Chondrocyte (in vitro differentiated cells): Measurements from ENCODE around the gene CUTA. TPM values are rescaled to one million over a fixed set of nuclear protein-coding genes. Genes with fewer than 3 reads are reported as not detected.
"Not testable (repeated sequence)": the region's sequence is repeated elsewhere in the genome, so short reads cannot be mapped to it uniquely, and the experiment has no call there.

Source experiments
- DNase-seq: peaks from one replicate; pipeline ENCODE4 v3.0.0; 2021; ENCODE audit warnings: mixed read lengths, low spot score
- H3K27ac Mint-ChIP-seq: one replicate; pipeline ENCODE4 v1.8.0; 2021; ENCODE audit warnings: mild to moderate bottlenecking, moderate library complexity, mixed read lengths; ENCODE audit not compliant: unreplicated experiment
- H3K27me3 Mint-ChIP-seq: 2 replicates; pipeline ENCODE4 v1.8.0; 2021; ENCODE audit warnings: low read depth, mixed read lengths
- H3K36me3 Mint-ChIP-seq: 2 replicates; pipeline ENCODE4 v1.8.0; 2021; ENCODE audit warnings: low read depth, mixed read lengths
- H3K4me1 Mint-ChIP-seq: 2 replicates; pipeline ENCODE4 v1.8.0; 2021; ENCODE audit warnings: low read depth, mild to moderate bottlenecking, mixed read lengths
- H3K4me3 Mint-ChIP-seq: one replicate; pipeline ENCODE4 v1.8.0; 2021; ENCODE audit warnings: mild to moderate bottlenecking, moderate library complexity, mixed read lengths; ENCODE audit not compliant: unreplicated experiment
- H3K9me3 Mint-ChIP-seq: 2 replicates; pipeline ENCODE4 v1.8.0; 2021; ENCODE audit warnings: low read depth, mixed read lengths
- CTCF ChIP-seq: fragments of 200-600 bp; sonication (generic); IDR thresholded peaks from 2 replicates; pipeline ENCODE4 v1.5.0; 2021; ENCODE audit warnings: antibody characterized with exemption, mild to moderate bottlenecking, moderate library complexity
- total RNA-seq: library from RNA; stranded (reverse); gene quantifications from 3 replicates; pipeline ENCODE4 v1.2.1, GENCODE V29; 2021

The CUTA gene
- total RNA-seq, 1 donor from 2014 or later: 218 TPM

- Mint-ChIP-seq H3K4me1 (peaks cover 11% of the 10 kb centered on the region), H3K27ac (no peak overlapping the region), H3K4me3 (no peak overlapping the region), H3K36me3 (no peaks in the 10 kb centered on the region), H3K27me3 (peaks cover 4% of the 10 kb centered on the region), H3K9me3 (no peaks in the 10 kb centered on the region)
- TF ChIP-seq CTCF: no peak
- DNase-seq: no peak
Measured at GRCh38 chr6:33377171-33377570, 40.7 kb downstream of the CUTA start.

- no peak for DNase-seq
- Mint-ChIP-seq H3K36me3 (no peaks in the 10 kb centered on the region), H3K4me3 (peak overlapping the region; percentile 37), H3K9me3 (no peaks in the 10 kb centered on the region), H3K27me3 (no peaks in the 10 kb centered on the region), H3K4me1 (peaks cover 11% of the 10 kb centered on the region), H3K27ac (peak overlapping the region; percentile 74)
- TF ChIP-seq CTCF: no peak
Measured at GRCh38 chr6:33375143-33375671, 42.7 kb downstream of the CUTA start.

- no peak overlapping the region for H3K4me3 Mint-ChIP-seq
- no peak for TF ChIP-seq CTCF
- no peaks in the 10 kb centered on the region for H3K27me3 Mint-ChIP-seq
- H3K4me1 Mint-ChIP-seq: peaks cover 11% of the 10 kb centered on the region
- DNase-seq: no peak
- no peaks in the 10 kb centered on the region for H3K9me3 Mint-ChIP-seq
- H3K36me3 Mint-ChIP-seq: no peaks in the 10 kb centered on the region
- H3K27ac Mint-ChIP-seq: peak overlapping the region; percentile 74
Measured at GRCh38 chr6:33373960-33374910, 43.7 kb downstream of the CUTA start.

- Mint-ChIP-seq H3K4me1 (peaks cover 11% of the 10 kb centered on the region), H3K36me3 (no peaks in the 10 kb centered on the region), H3K4me3 (no peak overlapping the region), H3K27ac (no peak overlapping the region), H3K9me3 (no peaks in the 10 kb centered on the region), H3K27me3 (no peaks in the 10 kb centered on the region)
- no peak for DNase-seq
- no peak for TF ChIP-seq CTCF
Measured at GRCh38 chr6:33372526-33373123, 45.3 kb downstream of the CUTA start.

- not testable (repeated sequence) for H3K36me3 Mint-ChIP-seq, DNase-seq, H3K4me3 Mint-ChIP-seq, H3K27me3 Mint-ChIP-seq, H3K9me3 Mint-ChIP-seq, H3K27ac Mint-ChIP-seq
- peaks cover 11% of the 10 kb centered on the region for H3K4me1 Mint-ChIP-seq
Measured at GRCh38 chr6:33371901-33372300, 46.0 kb downstream of the CUTA start.

GRCh38 chr6:33367715-33368025, 50.2 kb downstream of the CUTA start:
- not testable (repeated sequence) for H3K4me1 Mint-ChIP-seq, DNase-seq, H3K27ac Mint-ChIP-seq, H3K27me3 Mint-ChIP-seq, H3K9me3 Mint-ChIP-seq, H3K4me3 Mint-ChIP-seq, H3K36me3 Mint-ChIP-seq
